Rectal smooth muscle tissue (tissue), 1 donor: ENCODE data around the gene MACROD2.

Source experiments
- H3K27ac ChIP-seq: one replicate; pipeline ENCODE4 v1.7.0; 2013; ENCODE audit warnings: low read depth, low read length, inconsistent platforms
- H3K27me3 ChIP-seq: one replicate; pipeline ENCODE4 v1.7.0; 2013; ENCODE audit warnings: low read length; ENCODE audit not compliant: control insufficient read depth, insufficient read depth
- H3K36me3 ChIP-seq: one replicate; pipeline ENCODE4 v1.7.0; 2013; ENCODE audit warnings: low read length; ENCODE audit not compliant: control insufficient read depth, insufficient read depth
- H3K4me1 ChIP-seq: one replicate; pipeline ENCODE4 v1.7.0; 2013; ENCODE audit warnings: low read length; ENCODE audit not compliant: control insufficient read depth, insufficient read depth
- H3K4me3 ChIP-seq: one replicate; pipeline ENCODE4 v1.7.0; 2013; ENCODE audit warnings: low read length
- H3K9ac ChIP-seq: one replicate; pipeline ENCODE4 v1.7.0; 2013; ENCODE audit warnings: low read length

Gene MACROD2

DNA sequence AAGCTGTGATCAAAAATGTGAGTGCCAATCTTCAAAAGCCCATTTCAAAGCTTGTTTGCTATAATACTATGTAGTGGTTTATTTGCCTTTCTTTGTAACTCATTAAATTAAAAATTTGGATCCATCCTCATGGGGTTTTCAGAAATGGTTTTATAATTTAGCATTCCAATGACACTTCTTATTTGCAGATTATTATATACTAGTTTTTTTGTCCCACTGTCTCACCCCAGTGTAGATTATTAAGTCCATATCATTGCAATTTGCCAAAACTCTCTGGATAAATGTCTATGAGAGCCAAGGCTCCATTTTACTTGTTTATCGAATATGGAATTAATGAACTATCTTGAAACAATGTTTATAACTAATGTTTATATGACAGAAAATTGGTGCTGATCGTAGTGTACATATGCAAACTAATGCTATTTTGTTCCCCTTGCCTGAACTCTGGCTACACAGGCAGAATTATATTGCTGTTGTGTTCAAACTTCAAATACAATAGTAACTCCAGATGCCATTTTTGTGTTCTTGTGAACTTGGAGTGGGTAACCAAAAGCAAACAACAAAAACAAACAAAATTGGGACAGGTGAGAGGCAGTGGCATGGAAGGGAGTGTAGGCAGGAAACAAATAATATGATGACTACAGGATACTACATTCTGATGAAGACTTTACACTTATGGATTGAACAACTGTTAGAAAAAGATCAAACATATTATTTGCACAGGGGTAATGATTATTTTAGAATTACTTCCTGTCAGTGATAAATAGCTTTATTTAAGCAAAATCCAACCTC, 649.2 kb downstream of the MACROD2 start:
- no peak overlapping the region for H3K27ac ChIP-seq
- H3K27me3 ChIP-seq = no peaks in the 10 kb centered on the region
- H3K9ac ChIP-seq = no peak overlapping the region
- no peaks in the 10 kb centered on the region for H3K4me1 ChIP-seq
- H3K36me3 ChIP-seq = no peaks in the 10 kb centered on the region
- H3K4me3 ChIP-seq = no peak overlapping the region

- Histone ChIP-seq H3K4me1 (no peaks in the 10 kb centered on the region), H3K9ac (no peak overlapping the region), H3K4me3 (no peak overlapping the region), H3K36me3 (no peaks in the 10 kb centered on the region), H3K27ac (no peak overlapping the region), H3K27me3 (no peaks in the 10 kb centered on the region)
These were observed 651.7 kb downstream of the MACROD2 start for GRCh38 chr20:14647016-14647415.

- Histone ChIP-seq H3K9ac (no peak overlapping the region), H3K4me3 (no peak overlapping the region), H3K27me3 (no peaks in the 10 kb centered on the region), H3K27ac (no peak overlapping the region), H3K36me3 (no peaks in the 10 kb centered on the region), H3K4me1 (no peaks in the 10 kb centered on the region)
These were observed 654.3 kb downstream of the MACROD2 start for GRCh38 chr20:14649662-14650061.

GRCh38 chr20:14657266-14658005, 662.1 kb downstream of the MACROD2 start:
- H3K27me3 ChIP-seq = no peaks in the 10 kb centered on the region
- no peaks in the 10 kb centered on the region for H3K36me3 ChIP-seq
- H3K4me1 ChIP-seq = no peaks in the 10 kb centered on the region
- H3K9ac ChIP-seq = no peak overlapping the region
- no peak overlapping the region for H3K4me3 ChIP-seq
- no peak overlapping the region for H3K27ac ChIP-seq

GRCh38 chr20:14664101-14664500, 668.8 kb downstream of the MACROD2 start:
- Histone ChIP-seq H3K4me3 (no peak overlapping the region), H3K9ac (no peak overlapping the region), H3K27me3 (no peaks in the 10 kb centered on the region), H3K27ac (no peak overlapping the region), H3K36me3 (no peaks in the 10 kb centered on the region), H3K4me1 (no peaks in the 10 kb centered on the region)

- Histone ChIP-seq H3K4me1 (no peaks in the 10 kb centered on the region), H3K9ac (no peak overlapping the region), H3K27me3 (no peaks in the 10 kb centered on the region), H3K36me3 (no peaks in the 10 kb centered on the region), H3K27ac (no peak overlapping the region), H3K4me3 (no peak overlapping the region)
These were observed 671.4 kb downstream of the MACROD2 start for GRCh38 chr20:14666696-14667095.

DNA sequence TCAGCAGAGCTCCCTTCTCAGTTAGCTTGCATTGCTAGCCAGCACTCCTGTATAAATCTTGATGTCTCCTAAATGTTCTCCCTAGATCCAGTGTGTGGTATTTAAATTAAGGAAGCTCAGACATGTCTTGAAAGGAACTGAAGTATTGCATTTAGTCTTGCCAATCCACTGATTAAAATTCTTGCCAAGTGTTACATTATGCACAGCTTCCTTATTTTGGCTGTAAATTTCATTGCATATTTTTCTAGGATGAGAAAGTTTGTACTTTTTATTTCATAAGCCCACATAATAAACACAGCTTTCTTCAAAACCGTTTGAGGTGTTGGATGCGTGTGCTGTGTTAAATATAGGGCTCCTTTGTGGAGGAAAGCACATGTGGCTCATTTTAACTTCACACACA, 671.9 kb downstream of the MACROD2 start:
- Histone ChIP-seq H3K4me3 (no peak overlapping the region), H3K27ac (no peak overlapping the region), H3K27me3 (no peaks in the 10 kb centered on the region), H3K4me1 (no peaks in the 10 kb centered on the region), H3K36me3 (no peaks in the 10 kb centered on the region), H3K9ac (no peak overlapping the region)

- no peaks in the 10 kb centered on the region for H3K27me3 ChIP-seq
These were observed 676.8 kb downstream of the MACROD2 start for GRCh38 chr20:14672066-14672465.

GRCh38 chr20:14673164-14673563, 677.8 kb downstream of the MACROD2 start:
- Histone ChIP-seq H3K36me3 (no peaks in the 10 kb centered on the region), H3K27me3 (no peaks in the 10 kb centered on the region), H3K9ac (no peak overlapping the region), H3K4me3 (no peak overlapping the region), H3K4me1 (no peaks in the 10 kb centered on the region), H3K27ac (no peak overlapping the region)

More at GRCh38 chr20:14672066-14672465, 676.8 kb downstream of the MACROD2 start:
- no peaks in the 10 kb centered on the region for H3K36me3 ChIP-seq
- no peaks in the 10 kb centered on the region for H3K4me1 ChIP-seq
- no peak overlapping the region for H3K27ac ChIP-seq
- no peak overlapping the region for H3K4me3 ChIP-seq
- H3K9ac ChIP-seq = no peak overlapping the region

DNA sequence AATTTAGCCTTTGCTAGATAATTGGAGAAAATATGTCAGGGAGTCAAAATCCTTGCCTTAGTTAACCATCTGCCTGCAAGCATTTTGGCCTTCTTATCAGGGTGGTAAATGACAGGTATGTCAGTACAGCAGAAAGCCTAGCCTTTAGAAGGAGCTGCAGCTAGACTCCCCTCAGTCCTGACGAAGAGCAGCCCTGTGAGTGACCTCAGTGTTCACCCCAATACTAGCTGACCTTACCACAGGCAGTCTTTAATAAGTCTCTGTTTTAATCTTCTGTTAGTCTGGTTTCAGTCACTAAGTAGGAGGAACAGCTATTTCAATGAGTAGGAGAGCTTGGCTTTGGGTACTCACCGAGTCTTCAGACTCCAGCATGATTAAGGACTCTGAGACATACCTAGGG, 682.1 kb downstream of the MACROD2 start:
- Histone ChIP-seq H3K4me3 (no peak overlapping the region), H3K4me1 (no peaks in the 10 kb centered on the region), H3K27ac (no peak overlapping the region), H3K27me3 (no peaks in the 10 kb centered on the region), H3K9ac (no peak overlapping the region), H3K36me3 (no peaks in the 10 kb centered on the region)

GRCh38 chr20:14685183-14685582, 689.9 kb downstream of the MACROD2 start:
- H3K36me3 ChIP-seq = no peaks in the 10 kb centered on the region
- no peak overlapping the region for H3K4me3 ChIP-seq
- H3K9ac ChIP-seq = no peak overlapping the region
- no peaks in the 10 kb centered on the region for H3K4me1 ChIP-seq
- H3K27me3 ChIP-seq = no peaks in the 10 kb centered on the region
- no peak overlapping the region for H3K27ac ChIP-seq

DNA sequence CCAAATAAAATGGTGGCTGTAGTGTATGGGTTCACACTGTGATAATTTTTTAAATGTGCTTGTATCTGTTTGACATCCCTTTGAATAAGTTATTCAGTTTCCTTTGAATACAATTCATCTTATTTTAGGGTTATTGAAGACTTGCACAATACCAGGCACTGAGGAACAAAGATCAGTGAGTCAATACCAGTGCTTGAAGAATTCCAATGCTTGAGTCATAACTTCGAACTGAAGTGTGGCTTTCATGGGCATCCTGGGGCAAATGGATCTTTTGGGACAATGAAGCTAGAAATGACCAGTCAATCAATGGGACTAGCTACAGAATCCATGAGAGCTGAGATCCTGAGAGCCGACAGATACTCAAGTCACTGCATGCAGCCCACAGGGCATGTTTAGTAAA, 692.0 kb downstream of the MACROD2 start:
- no peak overlapping the region for H3K9ac ChIP-seq
- no peaks in the 10 kb centered on the region for H3K27me3 ChIP-seq
- no peaks in the 10 kb centered on the region for H3K36me3 ChIP-seq
- H3K4me3 ChIP-seq = no peak overlapping the region
- H3K4me1 ChIP-seq = no peaks in the 10 kb centered on the region
- no peak overlapping the region for H3K27ac ChIP-seq

GRCh38 chr20:14688005-14688404, 692.7 kb downstream of the MACROD2 start:
- Histone ChIP-seq H3K4me1 (no peaks in the 10 kb centered on the region), H3K9ac (no peak overlapping the region), H3K27me3 (no peaks in the 10 kb centered on the region), H3K27ac (no peak overlapping the region), H3K4me3 (no peak overlapping the region), H3K36me3 (no peaks in the 10 kb centered on the region)
